Stimulated activated naive CD4-positive, alpha-beta T cell (primary cell): ENCODE results near the gene OR9Q1.
"Not testable (repeated sequence)": the region's sequence is repeated elsewhere in the genome, so short reads cannot be mapped to it uniquely, and the experiment has no call there.

Experiments used
- DNase-seq, 6 experiments: peaks; one replicate each; lab custom pipeline; 2025; lab: John Stamatoyannopoulos, UW

Gene OR9Q1, protein sequence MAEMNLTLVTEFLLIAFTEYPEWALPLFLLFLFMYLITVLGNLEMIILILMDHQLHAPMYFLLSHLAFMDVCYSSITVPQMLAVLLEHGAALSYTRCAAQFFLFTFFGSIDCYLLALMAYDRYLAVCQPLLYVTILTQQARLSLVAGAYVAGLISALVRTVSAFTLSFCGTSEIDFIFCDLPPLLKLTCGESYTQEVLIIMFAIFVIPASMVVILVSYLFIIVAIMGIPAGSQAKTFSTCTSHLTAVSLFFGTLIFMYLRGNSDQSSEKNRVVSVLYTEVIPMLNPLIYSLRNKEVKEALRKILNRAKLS

GRCh38 chr11:58023435-58023931 is at the start of gene OR9Q1:
Gene OR9Q1 (plus strand): TSS chr11:58023881. CDS start chr11:58179445, 155,564 bp downstream.
- no peak for DNase-seq

- no peak for DNase-seq
Measured at GRCh38 chr11:57974132-57974531, 49.5 kb upstream of the OR9Q1 start.

- DNase-seq = no peak
Measured at GRCh38 chr11:57974848-57975601, 48.7 kb upstream of the OR9Q1 start.

DNA sequence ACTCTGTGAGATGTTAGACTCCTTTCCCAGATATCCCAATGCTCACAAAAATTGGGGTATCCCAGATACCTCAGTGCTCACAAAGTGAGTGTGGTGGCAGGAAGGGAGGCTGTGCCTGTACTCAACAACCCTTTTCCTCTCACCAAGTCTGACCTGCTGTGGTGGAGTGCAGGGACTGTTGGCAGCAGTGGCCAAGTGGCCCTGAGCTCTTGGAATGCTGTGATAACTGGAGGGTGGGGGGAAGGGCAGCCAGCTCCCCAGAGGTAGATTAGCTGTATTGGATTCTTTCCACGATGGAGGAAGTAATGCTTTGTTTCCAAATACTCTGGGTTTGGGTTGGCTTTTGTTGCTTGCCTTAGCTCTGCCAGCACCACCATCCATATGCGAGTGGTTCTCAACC is 46.0 kb upstream of the OR9Q1 start:
- DNase-seq = no peak

GRCh38 chr11:57978686-57979531 is 44.8 kb upstream of the OR9Q1 start:
- DNase-seq = no peak

- DNase-seq = no peak
Measured at GRCh38 chr11:57979532-57980079, 44.1 kb upstream of the OR9Q1 start.

DNA sequence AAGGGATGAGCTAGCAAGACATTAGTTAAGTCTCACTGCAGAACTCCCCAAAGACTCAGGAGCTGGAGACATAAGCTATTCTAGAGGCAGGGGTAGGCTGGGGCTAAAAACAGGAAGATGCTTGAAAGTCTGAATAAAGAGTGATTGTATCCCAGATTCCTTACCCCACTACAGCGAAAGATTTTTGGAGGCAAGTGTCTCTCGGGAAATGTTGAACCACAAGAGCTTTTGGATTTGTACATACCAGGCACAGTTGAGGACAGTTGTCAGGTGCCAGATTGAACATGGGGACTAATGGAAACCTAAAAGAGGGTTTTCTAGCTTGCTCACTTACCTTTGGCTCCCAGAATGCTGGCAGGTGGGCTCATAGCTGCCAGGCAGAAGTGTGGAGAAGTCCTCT is 43.5 kb upstream of the OR9Q1 start:
- no peak for DNase-seq

DNA sequence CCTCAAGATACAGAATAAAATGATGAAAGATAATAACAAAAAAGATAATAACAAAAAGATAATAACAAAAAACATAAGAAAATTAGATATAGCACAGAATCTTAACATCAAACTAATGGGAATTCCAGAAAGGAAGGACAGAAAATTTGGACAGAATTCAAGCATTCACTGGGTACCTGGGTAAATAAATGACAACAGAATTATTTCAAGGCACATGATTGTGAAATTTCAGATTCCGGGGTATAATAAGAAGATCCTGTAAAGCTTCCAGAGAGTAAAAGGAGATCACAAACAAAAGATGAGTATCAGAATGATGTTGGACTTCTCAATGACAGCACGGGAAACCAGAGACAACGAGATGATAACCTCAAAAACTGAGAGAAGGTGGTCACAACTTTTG is 42.1 kb upstream of the OR9Q1 start:
- DNase-seq = no peak

- DNase-seq = no peak
Measured at GRCh38 chr11:57982776-57983175, 40.9 kb upstream of the OR9Q1 start.

DNA sequence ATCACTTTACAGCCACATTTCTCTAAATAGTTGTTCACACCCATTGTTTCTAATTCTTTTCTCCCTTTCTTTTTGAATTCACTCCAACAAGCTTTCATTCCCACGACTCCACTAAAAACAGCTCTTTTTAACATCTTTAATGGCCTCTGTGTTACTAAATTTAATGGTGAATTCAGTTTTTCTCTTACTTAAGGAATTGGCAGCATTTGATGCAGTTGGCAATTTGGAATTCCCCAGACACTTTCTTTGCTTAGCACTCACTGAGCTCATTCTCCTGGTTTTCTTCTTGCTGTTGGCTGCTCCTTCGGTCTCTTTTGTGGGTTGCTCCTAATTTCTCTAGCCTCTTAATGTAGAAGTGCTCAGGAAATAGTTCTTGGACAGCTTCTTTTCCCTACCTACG is 40.5 kb upstream of the OR9Q1 start:
- DNase-seq = no peak

GRCh38 chr11:57999523-57999922 is 24.2 kb upstream of the OR9Q1 start:
- not testable (repeated sequence) for DNase-seq

DNA sequence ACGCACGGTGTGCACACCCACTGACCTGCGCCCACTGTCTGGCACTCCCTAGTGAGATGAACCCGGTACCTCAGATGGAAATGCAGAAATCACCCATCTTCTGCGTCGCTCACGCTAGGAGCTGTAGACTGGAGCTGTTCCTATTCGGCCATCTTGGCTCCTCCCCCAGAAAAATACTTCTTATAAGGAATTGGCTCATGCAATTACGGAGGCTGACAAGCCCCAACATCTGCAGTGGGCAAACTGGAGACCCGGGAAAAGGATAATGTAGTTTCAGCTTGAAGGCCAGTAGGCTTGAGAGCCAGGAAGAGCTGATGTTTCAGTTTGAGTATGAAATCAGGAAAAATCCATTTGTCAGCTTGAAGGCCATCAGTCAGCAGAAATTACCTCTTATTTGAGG is 23.7 kb upstream of the OR9Q1 start:
- DNase-seq = not testable (repeated sequence)

DNA sequence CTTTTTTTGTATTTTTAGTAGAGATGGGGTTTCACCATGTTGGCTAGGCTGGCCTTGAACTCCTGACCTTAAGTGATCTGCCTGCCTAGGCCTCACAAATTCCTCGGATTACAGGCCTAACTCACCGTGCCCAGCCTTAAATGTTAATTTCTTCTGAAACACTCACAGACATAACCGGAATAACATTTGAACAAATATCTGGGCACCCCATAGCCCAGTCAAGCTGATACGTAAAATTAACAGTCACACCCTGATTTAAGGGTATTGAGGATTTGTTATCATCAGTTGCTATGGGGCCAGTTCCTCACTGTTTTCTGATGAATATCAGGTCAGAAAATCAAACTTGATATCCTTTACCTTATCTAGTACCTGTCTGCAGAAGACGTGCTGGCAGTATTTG is 23.0 kb upstream of the OR9Q1 start:
- DNase-seq = no peak

DNA sequence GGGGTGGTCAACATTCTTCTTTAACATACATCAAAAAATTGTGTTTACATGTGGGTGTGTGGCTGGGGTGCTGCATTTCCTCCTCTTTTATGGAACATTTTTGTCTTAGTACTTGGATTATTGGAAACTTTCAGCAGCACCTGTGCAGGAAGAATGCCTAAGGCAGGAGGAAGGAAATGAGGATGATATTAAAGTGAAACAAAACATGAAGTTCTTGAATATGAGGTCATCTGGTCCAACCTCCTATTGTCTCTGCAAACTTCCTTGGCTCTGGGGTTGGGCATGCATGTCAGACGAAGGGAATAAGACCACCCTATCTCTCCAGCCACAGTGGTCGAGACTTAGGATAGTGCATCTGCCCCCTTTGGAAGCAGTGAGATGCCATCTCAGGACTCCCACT is 20.6 kb upstream of the OR9Q1 start:
- DNase-seq = no peak

DNA sequence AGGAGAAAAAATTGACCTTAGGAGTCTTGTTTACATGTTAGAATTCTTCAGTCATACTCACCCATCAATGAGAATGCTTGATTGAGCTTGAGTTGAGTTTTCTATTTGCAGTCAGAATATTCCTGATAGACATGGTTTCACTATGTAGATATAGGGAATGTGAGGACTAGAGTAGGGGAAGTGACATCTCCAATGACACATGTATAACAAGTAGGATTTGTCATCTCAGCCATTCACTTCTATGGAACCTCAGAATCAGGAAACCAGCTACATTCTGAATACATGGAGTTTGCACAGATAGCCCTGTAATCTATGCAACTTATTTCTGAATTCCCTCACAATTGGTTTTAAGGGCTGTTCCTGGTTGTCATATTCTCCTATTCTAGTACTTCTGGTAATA is 20.1 kb upstream of the OR9Q1 start:
- no peak for DNase-seq

DNA sequence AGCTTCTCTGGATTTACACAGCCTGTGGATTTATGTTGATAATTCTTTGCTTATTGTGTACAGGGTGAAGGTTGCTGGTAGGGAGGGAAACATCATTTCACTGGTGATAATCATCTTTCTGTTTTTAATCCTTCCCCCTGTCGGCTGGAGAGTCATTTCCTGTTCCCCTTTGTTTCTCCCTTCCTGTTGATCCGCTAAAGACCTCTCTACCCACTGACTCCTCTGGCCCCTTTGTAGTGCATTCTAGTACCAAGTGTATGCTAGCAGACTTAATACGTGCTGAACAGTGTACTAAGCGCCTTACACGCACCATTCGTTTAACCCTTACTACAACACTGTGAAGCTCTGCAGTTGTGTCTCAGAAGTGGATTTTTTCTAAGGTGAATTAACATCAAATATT is 19.0 kb upstream of the OR9Q1 start:
- no peak for DNase-seq

GRCh38 chr11:58006940-58007339 is 16.7 kb upstream of the OR9Q1 start:
- no peak for DNase-seq

DNA sequence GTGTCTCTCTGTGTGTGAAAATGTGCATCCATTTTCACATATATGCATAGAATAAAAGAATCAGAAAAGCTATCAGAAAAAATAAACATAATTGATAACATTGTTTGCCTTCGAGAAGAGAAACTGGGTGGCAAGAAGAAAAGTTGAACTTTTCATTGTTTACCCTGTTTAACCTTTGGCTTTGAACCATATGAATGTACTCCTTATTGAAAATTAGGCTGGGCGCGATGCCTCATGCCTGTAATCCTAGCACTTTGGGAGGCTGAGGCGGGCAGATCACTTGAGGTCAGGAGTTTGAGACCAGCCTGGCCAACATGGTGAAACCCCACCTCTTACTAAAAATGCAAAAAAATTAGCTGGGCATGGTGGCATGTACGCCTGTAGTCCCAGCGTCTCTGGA is 11.9 kb upstream of the OR9Q1 start:
- no peak for DNase-seq

DNA sequence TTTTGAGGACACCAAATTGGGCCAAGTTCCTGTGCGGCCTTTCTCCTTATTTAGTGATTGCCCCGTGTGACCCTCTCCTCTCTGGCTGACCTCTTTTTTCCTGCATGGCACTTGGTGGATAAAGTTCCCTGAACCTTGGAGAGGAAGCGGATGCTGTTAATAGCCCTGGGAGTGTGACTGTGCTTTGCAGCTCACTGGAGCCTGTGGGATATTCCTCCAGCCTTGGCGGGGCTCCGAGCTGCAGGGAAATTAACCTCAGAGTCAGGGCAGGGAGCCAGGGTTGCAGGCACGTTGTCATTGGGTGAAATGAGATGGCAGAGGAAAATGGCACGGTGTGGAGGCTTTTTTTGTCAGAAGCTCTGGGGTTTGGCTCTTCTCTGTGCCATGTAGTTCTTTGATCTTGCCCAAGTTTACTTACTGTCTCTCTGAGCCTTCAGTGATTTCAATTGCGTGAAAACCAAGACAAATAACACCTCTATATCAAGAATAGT is 965 bp downstream of the OR9Q1 start:
- no peak for DNase-seq

DNA sequence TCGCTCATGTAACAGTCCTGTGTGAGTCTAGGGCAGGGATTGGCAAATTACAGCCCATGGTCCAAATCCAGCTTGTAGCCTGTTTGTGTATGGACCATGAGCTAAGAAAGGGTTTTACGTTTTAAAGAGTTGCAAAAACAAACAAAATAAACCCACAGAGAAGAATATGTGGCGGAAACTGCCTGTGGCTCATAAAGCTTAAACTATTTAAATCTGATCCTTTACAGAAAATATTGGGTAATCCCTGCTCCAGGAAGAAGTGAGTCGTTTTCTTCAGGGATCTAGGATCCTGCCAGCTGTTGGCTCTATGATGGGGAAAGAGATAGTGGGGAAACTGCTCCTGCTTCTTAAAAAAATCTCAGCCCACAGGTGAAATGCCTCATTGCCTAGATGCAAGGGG is 3.7 kb downstream of the OR9Q1 start:
- DNase-seq = no peak

GRCh38 chr11:58028687-58029411 is 5.2 kb downstream of the OR9Q1 start:
- DNase-seq = no peak
